T-cell (primary cell): ENCODE results near the gene ENC1. TPM values are rescaled to one million over a fixed set of nuclear protein-coding genes. Genes with fewer than 3 reads are reported as not detected.

Experiments
- ATAC-seq, 4 experiments: fragments of 200-7000 bp in 3 of 4; fragments of 150-1000 bp in 1 of 4; cut with Tn5 transposase; replicated peaks in 1 of 4; 1 replicate in 3 of 4; 2 replicates in 1 of 4; pipeline ENCODE4 v1.10.0; 2021; ENCODE audit warnings: moderate library complexity in 3 of 4, mild to moderate bottlenecking in 2 of 4, moderate number of reproducible peaks in 1 of 4
- CTCF ChIA-PET, 2 donors: fragments of 300-600 bp; sonication (Branson Sonifier 250); formaldehyde crosslinking; loops; one replicate each; lab custom pipeline; 2022; ENCODE audit warnings: antibody characterized with exemption in 2 of 2; lab: Charles Lee
- POLR2A ChIA-PET, 2 donors: fragments of 300-600 bp; sonication (Branson Sonifier 250); formaldehyde crosslinking; loops; one replicate each; lab custom pipeline; 2022; ENCODE audit warnings: antibody characterized with exemption in 2 of 2; lab: Charles Lee
- DNase-seq, 35 experiments: peaks; one replicate each; pipeline versions ENCODE4 v3.0.0 to v3.0.0-alpha.2; 2013 to 2023
- H3K27ac ChIP-seq: one replicate; pipeline ENCODE4 v1.5.1; 2013; ENCODE audit warnings: low read length
- H3K27me3 ChIP-seq, 2 experiments: replicated peaks in 1 of 2; 1 replicate in 1 of 2; 2 replicates in 1 of 2; pipeline versions ENCODE4 v1.6.1 to v1.7.0; 2013; ENCODE audit warnings: low read length in 1 of 2, mixed read lengths in 1 of 2; ENCODE audit not compliant: control insufficient read depth in 2 of 2, insufficient read depth in 2 of 2; ENCODE audit errors: extremely low read depth in 1 of 2
- H3K36me3 ChIP-seq, 2 donors: 1 replicate in 1 of 2; 2 replicates in 1 of 2; pipeline versions ENCODE4 v1.6.1 to v1.7.0; 2013; ENCODE audit warnings: low read length in 1 of 2; ENCODE audit not compliant: control insufficient read depth in 2 of 2, insufficient read depth in 1 of 2; ENCODE audit errors: extremely low read depth in 1 of 2
- H3K4me1 ChIP-seq, 2 experiments: 1 replicate in 1 of 2; 2 replicates in 1 of 2; pipeline versions ENCODE4 v1.6.1 to v1.7.0; 2013; ENCODE audit warnings: low read length in 2 of 2, mixed read lengths in 1 of 2; ENCODE audit not compliant: insufficient read depth in 2 of 2, control insufficient read depth in 1 of 2; ENCODE audit errors: extremely low read depth in 1 of 2
- H3K4me3 ChIP-seq, 2 donors: 1 replicate in 1 of 2; 2 replicates in 1 of 2; pipeline versions ENCODE4 v1.5.1 to v1.7.0; 2013; ENCODE audit warnings: mild to moderate bottlenecking in 2 of 2, low read length in 1 of 2, moderate library complexity in 1 of 2; ENCODE audit not compliant: control insufficient read depth in 1 of 2; ENCODE audit errors: extremely low read depth in 1 of 2
- H3K9me3 ChIP-seq: 2 replicates; pipeline ENCODE4 v1.7.0; 2013
- H3K27ac Mint-ChIP-seq, 2 donors: one replicate each; pipeline ENCODE4 v1.8.0; 2020 to 2021; ENCODE audit warnings: mild to moderate bottlenecking in 2 of 2, mixed read lengths in 2 of 2
- H3K27me3 Mint-ChIP-seq, 2 donors: one replicate each; pipeline ENCODE4 v1.8.0; 2021 to 2022; ENCODE audit warnings: mixed read lengths in 2 of 2
- H3K36me3 Mint-ChIP-seq: one replicate; pipeline ENCODE4 v1.8.0; 2021; ENCODE audit warnings: mixed read lengths
- H3K4me1 Mint-ChIP-seq, 3 donors: one replicate each; pipeline ENCODE4 v1.8.0; 2020 to 2022; ENCODE audit warnings: mixed read lengths in 3 of 3, mild to moderate bottlenecking in 1 of 3
- H3K4me3 Mint-ChIP-seq, 3 donors: one replicate each; pipeline ENCODE4 v1.8.0; 2020 to 2022; ENCODE audit warnings: mild to moderate bottlenecking in 3 of 3, mixed read lengths in 3 of 3, moderate library complexity in 3 of 3
- H3K9me3 Mint-ChIP-seq, 3 donors: one replicate each; pipeline ENCODE4 v1.8.0; 2020 to 2022; ENCODE audit warnings: mixed read lengths in 3 of 3
- WGBS: methylation state at CpG from one replicate; pipeline ENCODE4 v1.1.5; 2013; ENCODE audit warnings: missing lambda C conversion rate; ENCODE audit not compliant: insufficient coverage; 5-methylcytosine and 5-hydroxymethylcytosine counted together
- total RNA-seq, 35 experiments: library from RNA in 6 of 35; stranded (reverse) in 6 of 35; fragments of 120-200 nt in 1 of 35; gene quantifications; one replicate each; pipeline versions ENCODE4 v1.2.1 to v1.2.4 and lab custom pipeline; 2013 to 2026

Gene ENC1
- total RNA-seq, 5 donors from 2014 or later (not counting 1 experiment from before 2014, with no cell fraction given), result 0.70 to 21.0 (median 2.7) TPM

DNA sequence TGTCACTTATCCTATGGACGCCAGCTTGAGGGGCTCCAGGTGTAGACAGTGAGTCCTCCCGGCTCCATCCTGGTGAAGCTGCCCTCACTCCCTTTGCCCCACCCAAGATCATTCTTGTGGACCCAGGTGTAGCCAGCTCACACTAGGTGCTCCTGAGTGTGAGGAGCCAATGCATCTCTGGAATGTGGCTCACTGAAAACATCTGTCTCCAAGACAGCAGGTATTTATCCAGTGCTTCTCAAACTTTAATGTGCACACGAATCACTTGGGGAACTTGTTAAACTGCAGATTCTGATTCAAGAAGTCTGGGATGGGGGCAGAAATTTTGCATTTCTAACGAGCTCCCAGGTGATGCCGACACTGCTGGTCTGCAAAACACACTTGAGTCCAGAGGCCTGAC, 13.5 kb upstream of the ENC1 start:
- Mint-ChIP-seq H3K4me3 (no peak overlapping the region), H3K27ac (no peak overlapping the region), H3K27me3 (peaks cover 12% of the 10 kb centered on the region in 2 donors), H3K4me1 (no peaks in the 10 kb centered on the region), H3K36me3 (no peaks in the 10 kb centered on the region), H3K9me3 (no peaks in the 10 kb centered on the region)
- no peak for DNase-seq
- 81% methylated on average over 3 of the region's 5 CpGs for WGBS
- no peak for ATAC-seq
- Histone ChIP-seq H3K4me1 (no peaks in the 10 kb centered on the region), H3K27ac (no peak overlapping the region), H3K4me3 (no peak overlapping the region), H3K9me3 (no peaks in the 10 kb centered on the region), H3K36me3 (no peaks in the 10 kb centered on the region), H3K27me3 (peaks cover 0 to 2% of the 10 kb centered on the region in 2 experiments)
- ChIA-PET CTCF (interaction anchor here (1.0 to 1.3 kb wide), 2 partner anchors 10 to 751 kb away, joined by 3 to 4 read pairs; no protein-coding TSS in a partner anchor), POLR2A (no interaction called here)

DNA sequence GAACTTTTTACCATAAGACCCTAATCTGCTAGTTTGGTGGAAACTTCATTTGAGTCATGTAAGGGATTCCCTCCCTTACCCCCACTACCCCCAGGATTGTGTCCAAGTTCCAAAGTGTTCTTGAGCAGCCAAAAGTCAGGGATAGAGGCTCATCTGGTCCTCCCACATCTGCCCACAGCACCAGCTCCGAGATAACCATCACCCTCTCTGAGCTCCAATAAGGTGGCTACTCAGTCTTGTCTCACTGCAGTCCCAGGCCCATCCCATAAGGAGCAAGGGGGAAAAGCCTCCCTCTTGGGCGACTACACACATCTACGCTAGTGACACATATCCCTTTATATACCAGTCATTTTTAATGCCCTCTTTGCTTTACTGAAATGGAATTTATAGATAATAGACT, 12.0 kb upstream of the ENC1 start:
- H3K27ac ChIP-seq, result no peak overlapping the region
- H3K36me3 Mint-ChIP-seq, result no peaks in the 10 kb centered on the region
- CTCF ChIA-PET, result interaction anchor here in 1 of 2 donors (1.0 kb wide), 1 partner anchor 1061 kb away, joined by 4 read pairs; no protein-coding TSS in a partner anchor
- H3K9me3 ChIP-seq, result no peaks in the 10 kb centered on the region
- no peaks in the 10 kb centered on the region for H3K36me3 ChIP-seq
- peaks cover 0 to 3% of the 10 kb centered on the region in 2 experiments for H3K27me3 ChIP-seq
- no peak overlapping the region for H3K4me3 ChIP-seq
- ATAC-seq (no peak), DNase-seq (no peak)
- H3K9me3 Mint-ChIP-seq, result no peaks in the 10 kb centered on the region
- no peaks in the 10 kb centered on the region for H3K4me1 Mint-ChIP-seq
- H3K27ac Mint-ChIP-seq, result no peak overlapping the region
- no peak overlapping the region for H3K4me3 Mint-ChIP-seq
- POLR2A ChIA-PET, result no interaction called here
- H3K4me1 ChIP-seq, result no peaks in the 10 kb centered on the region
- H3K27me3 Mint-ChIP-seq, result peaks cover 12 to 13% of the 10 kb centered on the region in 2 donors
- WGBS, result no CpG with 5 or more reads among the region's 3 CpGs

DNA sequence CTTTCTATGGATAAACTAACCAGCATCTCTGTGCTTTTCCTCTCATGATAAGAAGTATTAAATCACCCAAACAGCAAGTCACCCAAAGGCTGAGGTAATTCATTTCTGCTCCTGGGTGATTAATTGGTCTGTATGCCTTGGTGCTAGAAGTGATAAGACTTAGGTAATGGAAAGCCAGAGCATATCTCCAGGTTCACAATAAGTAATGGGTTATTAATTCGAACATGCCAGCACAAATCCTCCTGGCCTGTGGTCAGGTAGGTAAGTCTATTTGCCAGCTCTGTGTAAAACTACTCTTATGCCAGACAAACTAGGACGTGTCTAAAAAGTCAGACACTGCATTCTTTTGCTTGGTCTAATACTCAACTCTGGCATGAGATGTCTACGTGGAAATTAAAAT, 11.2 kb upstream of the ENC1 start:
- H3K4me3 ChIP-seq, result no peak overlapping the region
- ChIA-PET POLR2A (no interaction called here), CTCF (interaction anchor here in 1 of 2 donors (0.6 kb wide), 1 partner anchor 428 kb away, joined by 3 read pairs; no protein-coding TSS in a partner anchor)
- Mint-ChIP-seq H3K36me3 (no peaks in the 10 kb centered on the region), H3K4me3 (no peak overlapping the region), H3K27ac (no peak overlapping the region), H3K9me3 (no peaks in the 10 kb centered on the region), H3K27me3 (peaks cover 8% of the 10 kb centered on the region in 2 donors), H3K4me1 (no peaks in the 10 kb centered on the region)
- DNase-seq, result no peak
- no CpG with 5 or more reads among the region's 3 CpGs for WGBS
- no peak for ATAC-seq
- no peaks in the 10 kb centered on the region for H3K9me3 ChIP-seq
- no peaks in the 10 kb centered on the region for H3K36me3 ChIP-seq
- H3K27me3 ChIP-seq, result peaks cover 0 to 3% of the 10 kb centered on the region in 2 experiments
- H3K4me1 ChIP-seq, result no peaks in the 10 kb centered on the region
- no peak overlapping the region for H3K27ac ChIP-seq

DNA sequence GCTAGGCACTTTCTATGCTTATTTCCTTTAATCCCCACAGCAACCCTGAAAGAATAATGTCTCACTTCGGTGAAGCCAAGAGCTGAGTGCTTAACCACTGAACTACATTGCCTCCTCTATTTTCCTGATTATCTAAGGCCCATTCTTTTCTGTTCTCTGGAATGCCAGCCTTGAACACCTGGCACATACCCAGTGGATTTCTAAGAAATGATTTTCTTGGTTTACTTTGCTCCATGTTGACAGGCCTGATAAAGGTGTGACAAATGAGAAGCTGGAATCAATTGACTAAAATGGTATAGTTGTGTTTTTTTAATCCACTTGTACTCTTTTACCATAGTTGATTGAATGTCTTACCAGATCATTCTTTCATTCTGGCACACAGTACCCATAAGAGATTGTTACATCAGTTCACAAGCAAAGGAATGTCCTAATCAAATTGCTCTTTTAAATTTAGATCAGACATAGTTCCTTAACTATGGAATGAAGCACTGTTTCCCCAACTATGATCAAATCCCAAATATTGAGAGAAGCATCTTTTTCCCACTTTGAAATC, 9.0 kb upstream of the ENC1 start:
- DNase-seq, result no peak
- CTCF ChIA-PET, result interaction anchor here (0.5 to 1.9 kb wide), 12 partner anchors 8 to 1421 kb away, joined by 3 to 27 read pairs (median 4); no protein-coding TSS in a partner anchor
- no peaks in the 10 kb centered on the region for H3K4me1 Mint-ChIP-seq
- no peaks in the 10 kb centered on the region for H3K36me3 Mint-ChIP-seq
- no peak overlapping the region for H3K27ac Mint-ChIP-seq
- Histone ChIP-seq H3K27me3 (peaks cover 0 to 3% of the 10 kb centered on the region in 2 experiments), H3K9me3 (no peaks in the 10 kb centered on the region), H3K27ac (no peak overlapping the region), H3K4me3 (no peak overlapping the region), H3K4me1 (no peaks in the 10 kb centered on the region), H3K36me3 (no peaks in the 10 kb centered on the region)
- POLR2A ChIA-PET, result no interaction called here
- no peak for ATAC-seq
- no peaks in the 10 kb centered on the region for H3K9me3 Mint-ChIP-seq
- no peak overlapping the region for H3K4me3 Mint-ChIP-seq
- 67% methylated on average over 1 of the region's 1 CpG for WGBS
- H3K27me3 Mint-ChIP-seq, result peaks cover 8% of the 10 kb centered on the region in 2 donors

DNA sequence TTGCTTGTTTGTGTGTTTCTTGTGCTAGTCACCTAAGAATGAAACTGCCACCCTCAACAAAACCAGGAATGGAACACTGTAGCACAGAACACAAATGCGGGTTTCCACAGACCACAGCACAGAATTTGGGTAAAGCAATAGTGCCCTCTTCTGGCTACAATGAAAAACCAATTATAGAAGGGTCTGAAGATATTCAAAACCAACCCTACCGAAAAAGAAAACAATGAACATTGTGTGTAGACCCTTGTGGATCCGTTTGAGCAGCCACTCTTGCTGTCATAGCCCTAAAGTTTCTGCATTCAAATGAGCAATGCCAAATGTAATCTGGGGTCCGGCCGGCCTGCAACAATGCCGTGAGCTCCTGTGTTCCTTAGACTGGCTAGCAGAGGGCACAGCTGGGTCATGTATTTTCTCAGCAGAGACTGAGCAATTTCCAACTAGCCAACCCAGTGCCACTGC, 8.3 kb upstream of the ENC1 start:
- Histone ChIP-seq H3K4me1 (no peaks in the 10 kb centered on the region), H3K36me3 (no peaks in the 10 kb centered on the region), H3K27me3 (peaks cover 0 to 7% of the 10 kb centered on the region in 2 experiments), H3K9me3 (no peaks in the 10 kb centered on the region), H3K27ac (no peak overlapping the region), H3K4me3 (no peak overlapping the region)
- no peak overlapping the region for H3K4me3 Mint-ChIP-seq
- peak; percentile 66 to 75 (median 72) for ATAC-seq
- ChIA-PET CTCF (interaction anchor here (0.5 to 1.9 kb wide), 9 partner anchors 12 to 1058 kb away, joined by 3 to 27 read pairs (median 4); no protein-coding TSS in a partner anchor), POLR2A (no interaction called here)
- no peaks in the 10 kb centered on the region for H3K9me3 Mint-ChIP-seq
- no peaks in the 10 kb centered on the region for H3K36me3 Mint-ChIP-seq
- H3K27me3 Mint-ChIP-seq, result peaks cover 8% of the 10 kb centered on the region in 2 donors
- H3K27ac Mint-ChIP-seq, result no peak overlapping the region
- H3K4me1 Mint-ChIP-seq, result no peaks in the 10 kb centered on the region
- peak in 7 of 35 experiments; percentile 7 to 78 (median 21) for DNase-seq
- WGBS, result 38% methylated on average over 4 of the region's 6 CpGs

DNA sequence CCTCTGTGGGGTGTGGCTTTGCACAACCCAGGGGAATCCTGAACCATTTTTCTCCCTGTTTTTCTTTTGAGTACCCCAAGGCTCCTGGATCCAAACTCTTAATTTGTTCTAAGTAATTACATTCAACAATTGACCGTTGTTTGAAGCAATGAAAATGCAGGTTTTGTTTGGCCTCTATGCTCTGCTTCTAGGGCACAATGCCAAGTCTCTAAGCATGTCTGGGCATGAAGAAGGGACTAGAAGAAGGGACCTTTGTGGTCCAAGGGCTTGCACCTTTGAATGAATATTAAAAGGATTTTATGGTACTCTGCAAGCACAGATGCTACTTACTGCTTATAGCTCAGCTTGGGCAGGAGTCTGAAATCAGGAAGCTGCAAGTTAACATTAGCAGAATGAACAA, 6.6 kb upstream of the ENC1 start:
- peaks cover 2 to 6% (median 2%) of the 10 kb centered on the region in 3 donors for H3K4me1 Mint-ChIP-seq
- Histone ChIP-seq H3K9me3 (no peaks in the 10 kb centered on the region), H3K4me3 (no peak overlapping the region), H3K4me1 (peaks cover 0 to 3% of the 10 kb centered on the region in 2 experiments), H3K27me3 (peaks cover 0 to 7% of the 10 kb centered on the region in 2 experiments), H3K27ac (no peak overlapping the region), H3K36me3 (no peaks in the 10 kb centered on the region)
- no peaks in the 10 kb centered on the region for H3K9me3 Mint-ChIP-seq
- ChIA-PET POLR2A (no interaction called here), CTCF (interaction anchor here (0.5 to 1.5 kb wide), 8 partner anchors 16 to 863 kb away, joined by 3 to 7 read pairs (median 3); no protein-coding TSS in a partner anchor)
- no peak for ATAC-seq
- peaks cover 8% of the 10 kb centered on the region in 2 donors for H3K27me3 Mint-ChIP-seq
- H3K36me3 Mint-ChIP-seq, result no peaks in the 10 kb centered on the region
- WGBS, result 100% methylated on average over 1 of the region's 1 CpG
- no peak overlapping the region for H3K27ac Mint-ChIP-seq
- H3K4me3 Mint-ChIP-seq, result no peak overlapping the region
- no peak for DNase-seq
